Fibroblast of the aortic adventitia (primary cell): ENCODE measurements around the gene CALML3. TPM values are rescaled to one million over a fixed set of nuclear protein-coding genes. Genes with fewer than 3 reads are reported as not detected.

Experiments
- DNase-seq: peaks from one replicate; pipeline ENCODE4 v3.0.0-alpha.2; 2010; ENCODE audit warnings: low read depth
- H3K4me3 ChIP-seq: 2 replicates; pipeline ENCODE4 v1.5.1; 2011; ENCODE audit warnings: low read depth, mild to moderate bottlenecking, control low read depth, low read length, moderate library complexity
- CTCF ChIP-seq: IDR thresholded peaks from 2 replicates; pipeline ENCODE4 v1.5.1; 2011; ENCODE audit warnings: mild to moderate bottlenecking, low read length, control low read depth, inconsistent platforms; ENCODE audit not compliant: insufficient read depth
- total RNA-seq: library from RNA; depleted of rRNA; stranded (reverse); fragments of >200 nt; gene quantifications from 2 replicates; pipeline ENCODE4 v1.2.3, GENCODE V29; 2012; ENCODE audit warnings: low replicate concordance

The CALML3 gene
- total RNA-seq, 1 donor: not detected

- DNase-seq: no peak
- no peak for TF ChIP-seq CTCF
- no peak overlapping the region for H3K4me3 ChIP-seq
Observed at GRCh38 chr10:5552376-5553321, 27.9 kb downstream of the CALML3 start.

- no peak for TF ChIP-seq CTCF
- no peak overlapping the region for H3K4me3 ChIP-seq
- DNase-seq: no peak
Observed at GRCh38 chr10:5553400-5554170, 28.8 kb downstream of the CALML3 start.

- no peak for TF ChIP-seq CTCF
- H3K4me3 ChIP-seq: no peak overlapping the region
- peak; percentile 36 for DNase-seq
Observed at GRCh38 chr10:5555021-5555510, 30.3 kb downstream of the CALML3 start.

- DNase-seq: no peak
- no peak for TF ChIP-seq CTCF
- no peak overlapping the region for H3K4me3 ChIP-seq
Observed at GRCh38 chr10:5555881-5556280, 31.1 kb downstream of the CALML3 start.

- no peak for TF ChIP-seq CTCF
- no peak overlapping the region for H3K4me3 ChIP-seq
- no peak for DNase-seq
Observed at GRCh38 chr10:5556576-5556975, 31.8 kb downstream of the CALML3 start.

GRCh38 chr10:5557040-5557721 is 32.4 kb downstream of the CALML3 start:
- no peak for DNase-seq
- TF ChIP-seq CTCF: no peak
- no peak overlapping the region for H3K4me3 ChIP-seq
